K562 (cell line): Measurements from ENCODE around the gene ALDH1A3.

Source experiments
- CTCF ChIP-seq, 3 experiments: IDR thresholded peaks in 2 of 3; conservative IDR thresholded peaks in 1 of 3; 2 replicates each; pipeline ENCODE4 v1.5.1; 2011 to 2012; ENCODE audit warnings: low read length in 3 of 3, mild to moderate bottlenecking in 3 of 3, control low read depth in 2 of 3, improper control_type of control experiment in 1 of 3, inconsistent platforms in 1 of 3, low read depth in 1 of 3, mixed read lengths in 1 of 3, moderate library complexity in 1 of 3; ENCODE audit not compliant: insufficient read depth in 2 of 3
- EZH2 ChIP-seq: IDR thresholded peaks from 2 replicates; pipeline ENCODE4 v1.6.1; 2012; ENCODE audit warnings: low read depth, mild to moderate bottlenecking, inconsistent platforms, low read length, borderline replicate concordance
- HDAC1 ChIP-seq, 2 experiments: fragments of 450-650 bp; IDR thresholded peaks; 2 replicates each; pipeline ENCODE4 v1.6.1; 2016 to 2017; ENCODE audit warnings: inconsistent platforms in 1 of 2, mild to moderate bottlenecking in 1 of 2, moderate library complexity in 1 of 2
- SP2 ChIP-seq: IDR thresholded peaks from 2 replicates; pipeline ENCODE4 v1.6.1; 2011; ENCODE audit warnings: mild to moderate bottlenecking, low read depth, low read length, moderate library complexity; ENCODE audit not compliant: poor library complexity, severe bottlenecking; ENCODE audit errors: extremely low read depth
- SPI1 ChIP-seq: IDR thresholded peaks from 2 replicates; pipeline ENCODE4 v1.6.1; 2011; ENCODE audit warnings: low read depth, low read length, control low read depth, borderline replicate concordance
- TF ChIP-seq, protein P1 (sequence below): sonication (generic); formaldehyde crosslinking; IDR thresholded peaks from 2 replicates; pipeline ENCODE4 v1.8.0; 2023; ENCODE audit warnings: mild to moderate bottlenecking, missing genetic modification reagents

- TF ChIP-seq HDAC1 (IDR thresholded peaks at IDR 0.05) (no peak), SP2 (no peak), EZH2 (no peak), CTCF (IDR thresholded peaks at IDR 0.05 in 2 of 3, conservative IDR thresholded peaks at IDR 0.05 in 1 of 3; ENCODE audit: insufficient read depth in 2 of 3, low read depth in 1 of 3, low read length in 3 of 3) (no peak), SPI1 (no peak)
- TF ChIP-seq, protein P1, sequence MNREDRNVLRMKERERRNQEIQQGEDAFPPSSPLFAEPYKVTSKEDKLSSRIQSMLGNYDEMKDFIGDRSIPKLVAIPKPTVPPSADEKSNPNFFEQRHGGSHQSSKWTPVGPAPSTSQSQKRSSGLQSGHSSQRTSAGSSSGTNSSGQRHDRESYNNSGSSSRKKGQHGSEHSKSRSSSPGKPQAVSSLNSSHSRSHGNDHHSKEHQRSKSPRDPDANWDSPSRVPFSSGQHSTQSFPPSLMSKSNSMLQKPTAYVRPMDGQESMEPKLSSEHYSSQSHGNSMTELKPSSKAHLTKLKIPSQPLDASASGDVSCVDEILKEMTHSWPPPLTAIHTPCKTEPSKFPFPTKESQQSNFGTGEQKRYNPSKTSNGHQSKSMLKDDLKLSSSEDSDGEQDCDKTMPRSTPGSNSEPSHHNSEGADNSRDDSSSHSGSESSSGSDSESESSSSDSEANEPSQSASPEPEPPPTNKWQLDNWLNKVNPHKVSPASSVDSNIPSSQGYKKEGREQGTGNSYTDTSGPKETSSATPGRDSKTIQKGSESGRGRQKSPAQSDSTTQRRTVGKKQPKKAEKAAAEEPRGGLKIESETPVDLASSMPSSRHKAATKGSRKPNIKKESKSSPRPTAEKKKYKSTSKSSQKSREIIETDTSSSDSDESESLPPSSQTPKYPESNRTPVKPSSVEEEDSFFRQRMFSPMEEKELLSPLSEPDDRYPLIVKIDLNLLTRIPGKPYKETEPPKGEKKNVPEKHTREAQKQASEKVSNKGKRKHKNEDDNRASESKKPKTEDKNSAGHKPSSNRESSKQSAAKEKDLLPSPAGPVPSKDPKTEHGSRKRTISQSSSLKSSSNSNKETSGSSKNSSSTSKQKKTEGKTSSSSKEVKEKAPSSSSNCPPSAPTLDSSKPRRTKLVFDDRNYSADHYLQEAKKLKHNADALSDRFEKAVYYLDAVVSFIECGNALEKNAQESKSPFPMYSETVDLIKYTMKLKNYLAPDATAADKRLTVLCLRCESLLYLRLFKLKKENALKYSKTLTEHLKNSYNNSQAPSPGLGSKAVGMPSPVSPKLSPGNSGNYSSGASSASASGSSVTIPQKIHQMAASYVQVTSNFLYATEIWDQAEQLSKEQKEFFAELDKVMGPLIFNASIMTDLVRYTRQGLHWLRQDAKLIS (CRISPR knock-in tag) = no peak
These were observed 7.7 kb downstream of the ALDH1A3 start for GRCh38 chr15:100887211-100887913.
